Osteocyte (in vitro differentiated cells): ENCODE measurements around the gene CDV3. TPM values are rescaled to one million over a fixed set of nuclear protein-coding genes. Genes with fewer than 3 reads are reported as not detected.
A peak's percentile ranks its signal among the peaks of the same experiment; 100 is the strongest.
"Not testable (repeated sequence)": the region's sequence is repeated elsewhere in the genome, so short reads cannot be mapped to it uniquely, and the experiment has no call there.

Source experiments
- DNase-seq: peaks from one replicate; pipeline ENCODE4 v3.0.0; 2021; ENCODE audit warnings: mixed read lengths; ENCODE audit not compliant: unreplicated experiment; ENCODE audit errors: extremely low spot score
- H3K27ac Mint-ChIP-seq: one replicate; pipeline ENCODE4 v1.8.0; 2021; ENCODE audit warnings: mild to moderate bottlenecking, mixed read lengths; ENCODE audit not compliant: unreplicated experiment
- H3K27me3 Mint-ChIP-seq: one replicate; pipeline ENCODE4 v1.8.0; 2021; ENCODE audit warnings: mixed read lengths; ENCODE audit not compliant: unreplicated experiment
- H3K36me3 Mint-ChIP-seq: one replicate; pipeline ENCODE4 v1.8.0; 2021; ENCODE audit warnings: mixed read lengths; ENCODE audit not compliant: unreplicated experiment
- H3K4me1 Mint-ChIP-seq: one replicate; pipeline ENCODE4 v1.8.0; 2021; ENCODE audit warnings: mixed read lengths; ENCODE audit not compliant: unreplicated experiment
- H3K4me3 Mint-ChIP-seq: one replicate; pipeline ENCODE4 v1.8.0; 2021; ENCODE audit warnings: mild to moderate bottlenecking, moderate library complexity, mixed read lengths; ENCODE audit not compliant: unreplicated experiment
- H3K9me3 Mint-ChIP-seq: one replicate; pipeline ENCODE4 v1.8.0; 2021; ENCODE audit warnings: mixed read lengths; ENCODE audit not compliant: unreplicated experiment
- total RNA-seq: library from RNA; stranded (reverse); gene quantifications from 2 replicates; pipeline ENCODE4 v1.2.1, GENCODE V29; 2021
- TF ChIP-seq, protein P1 (sequence below): fragments of 200-600 bp; sonication (generic); IDR thresholded peaks from 2 replicates; pipeline ENCODE4 v1.5.0; 2021; ENCODE audit warnings: antibody characterized with exemption, mild to moderate bottlenecking, moderate library complexity

The CDV3 gene
- total RNA-seq, 1 donor from 2014 or later: 183 TPM

DNA sequence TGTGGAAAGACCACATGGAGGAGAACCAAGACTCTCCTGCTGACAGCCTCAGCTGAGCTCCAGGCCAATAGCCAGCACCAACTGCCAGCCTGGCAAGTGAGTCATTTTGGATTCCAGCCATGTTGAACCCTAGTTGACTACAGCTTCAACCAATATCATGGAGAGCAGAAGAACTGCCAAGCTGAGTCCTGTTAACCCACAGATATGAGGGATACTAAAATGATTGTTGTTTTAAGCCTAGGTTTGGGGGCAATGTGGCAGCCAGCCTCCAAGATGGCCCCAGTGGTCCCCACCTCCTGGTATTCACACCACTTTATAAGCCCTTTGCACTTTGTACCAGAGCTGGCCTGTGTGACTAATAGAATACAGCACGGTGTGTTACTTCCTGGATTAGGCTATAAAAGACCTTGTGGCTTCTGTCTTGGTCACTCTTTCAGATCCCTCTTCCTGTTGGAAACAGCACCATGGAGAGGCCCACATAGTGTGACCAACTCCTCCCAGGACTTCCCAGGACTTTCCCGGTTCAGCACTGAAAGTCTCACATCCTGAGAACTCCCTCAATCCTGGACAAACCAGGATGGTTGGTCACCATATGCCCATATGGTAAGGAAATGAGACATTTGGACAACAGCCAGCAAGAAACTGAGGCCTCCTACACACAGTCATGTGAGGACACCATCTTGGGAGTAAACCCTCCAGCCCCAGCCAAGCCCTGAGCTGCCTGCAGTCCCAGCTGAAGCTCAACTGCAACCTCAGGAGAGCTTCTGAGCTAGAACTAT lies 32.4 kb upstream of the CDV3 start:
- Mint-ChIP-seq H3K9me3 (no peaks in the 10 kb centered on the region), H3K36me3 (no peaks in the 10 kb centered on the region), H3K4me3 (no peak overlapping the region), H3K4me1 (peaks cover 11% of the 10 kb centered on the region), H3K27me3 (no peaks in the 10 kb centered on the region), H3K27ac (no peak overlapping the region)
- TF ChIP-seq, protein P1, sequence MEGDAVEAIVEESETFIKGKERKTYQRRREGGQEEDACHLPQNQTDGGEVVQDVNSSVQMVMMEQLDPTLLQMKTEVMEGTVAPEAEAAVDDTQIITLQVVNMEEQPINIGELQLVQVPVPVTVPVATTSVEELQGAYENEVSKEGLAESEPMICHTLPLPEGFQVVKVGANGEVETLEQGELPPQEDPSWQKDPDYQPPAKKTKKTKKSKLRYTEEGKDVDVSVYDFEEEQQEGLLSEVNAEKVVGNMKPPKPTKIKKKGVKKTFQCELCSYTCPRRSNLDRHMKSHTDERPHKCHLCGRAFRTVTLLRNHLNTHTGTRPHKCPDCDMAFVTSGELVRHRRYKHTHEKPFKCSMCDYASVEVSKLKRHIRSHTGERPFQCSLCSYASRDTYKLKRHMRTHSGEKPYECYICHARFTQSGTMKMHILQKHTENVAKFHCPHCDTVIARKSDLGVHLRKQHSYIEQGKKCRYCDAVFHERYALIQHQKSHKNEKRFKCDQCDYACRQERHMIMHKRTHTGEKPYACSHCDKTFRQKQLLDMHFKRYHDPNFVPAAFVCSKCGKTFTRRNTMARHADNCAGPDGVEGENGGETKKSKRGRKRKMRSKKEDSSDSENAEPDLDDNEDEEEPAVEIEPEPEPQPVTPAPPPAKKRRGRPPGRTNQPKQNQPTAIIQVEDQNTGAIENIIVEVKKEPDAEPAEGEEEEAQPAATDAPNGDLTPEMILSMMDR: no peak
- no peak for DNase-seq

DNA sequence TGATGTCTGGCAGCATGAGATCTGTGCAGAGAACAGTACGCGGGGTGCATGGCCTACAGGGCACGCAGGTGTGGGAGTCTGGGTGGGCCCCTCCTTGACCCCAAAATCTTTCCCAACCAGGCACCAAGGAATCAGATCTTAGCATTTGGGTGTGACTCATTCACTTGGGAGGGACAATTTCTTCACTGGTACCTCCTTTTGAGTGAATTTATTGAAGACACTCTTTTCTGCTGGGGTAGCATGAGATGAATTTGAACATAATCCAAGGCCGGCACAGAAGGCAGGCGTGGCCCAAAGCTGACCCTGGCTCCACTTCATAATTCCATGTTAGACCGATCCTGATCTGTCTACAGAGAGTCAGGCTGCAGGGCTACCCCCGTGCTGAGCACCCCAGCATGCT lies 30.6 kb upstream of the CDV3 start:
- TF ChIP-seq, protein P1: no peak
- Mint-ChIP-seq H3K27ac (no peak overlapping the region), H3K4me3 (no peak overlapping the region), H3K9me3 (peaks cover 4% of the 10 kb centered on the region), H3K4me1 (peaks cover 12% of the 10 kb centered on the region), H3K27me3 (no peaks in the 10 kb centered on the region), H3K36me3 (no peaks in the 10 kb centered on the region)
- no peak for DNase-seq

- DNase-seq, H3K4me3 Mint-ChIP-seq, H3K36me3 Mint-ChIP-seq, H3K27ac Mint-ChIP-seq, H3K27me3 Mint-ChIP-seq, H3K9me3 Mint-ChIP-seq: not testable (repeated sequence)
- H3K4me1 Mint-ChIP-seq: peaks cover 21% of the 10 kb centered on the region
Measured at GRCh38 chr3:133544983-133545382, 28.5 kb upstream of the CDV3 start.

DNA sequence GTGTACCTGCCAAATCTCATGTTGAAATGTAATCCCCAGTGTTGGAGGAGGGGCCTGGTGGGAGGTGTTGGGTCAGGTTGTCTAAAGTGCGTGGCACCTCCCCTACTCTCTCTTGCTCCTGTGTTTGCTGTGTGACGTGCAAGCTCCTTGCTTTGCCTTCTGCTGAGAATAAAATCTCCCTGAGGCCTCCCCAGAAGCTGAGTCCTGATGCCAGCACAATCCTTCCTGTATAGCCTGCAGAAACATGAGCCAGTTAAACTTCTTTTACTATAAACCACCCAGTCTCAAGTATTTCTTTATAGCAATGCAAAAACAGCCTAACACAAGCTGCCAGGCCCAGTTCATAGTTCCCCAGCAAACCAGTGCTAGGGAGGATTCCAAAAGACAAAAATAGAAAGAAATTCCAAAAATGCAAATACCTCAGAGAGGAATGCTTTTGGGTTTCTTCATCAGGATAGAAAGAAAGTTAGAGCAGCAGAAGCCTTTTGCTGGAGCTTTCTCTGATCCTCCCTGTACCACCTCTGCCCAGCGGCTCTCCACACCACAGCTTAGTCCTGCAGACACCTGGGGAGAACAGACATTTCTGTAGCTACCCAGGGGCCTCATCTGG lies 25.9 kb upstream of the CDV3 start:
- H3K36me3 Mint-ChIP-seq: no peaks in the 10 kb centered on the region
- H3K4me3 Mint-ChIP-seq: no peak overlapping the region
- TF ChIP-seq, protein P1: no peak
- peaks cover 18% of the 10 kb centered on the region for H3K4me1 Mint-ChIP-seq
- peak overlapping the region; percentile 84 for H3K27ac Mint-ChIP-seq
- H3K27me3 Mint-ChIP-seq: no peaks in the 10 kb centered on the region
- H3K9me3 Mint-ChIP-seq: peaks cover 4% of the 10 kb centered on the region
- no peak for DNase-seq

DNA sequence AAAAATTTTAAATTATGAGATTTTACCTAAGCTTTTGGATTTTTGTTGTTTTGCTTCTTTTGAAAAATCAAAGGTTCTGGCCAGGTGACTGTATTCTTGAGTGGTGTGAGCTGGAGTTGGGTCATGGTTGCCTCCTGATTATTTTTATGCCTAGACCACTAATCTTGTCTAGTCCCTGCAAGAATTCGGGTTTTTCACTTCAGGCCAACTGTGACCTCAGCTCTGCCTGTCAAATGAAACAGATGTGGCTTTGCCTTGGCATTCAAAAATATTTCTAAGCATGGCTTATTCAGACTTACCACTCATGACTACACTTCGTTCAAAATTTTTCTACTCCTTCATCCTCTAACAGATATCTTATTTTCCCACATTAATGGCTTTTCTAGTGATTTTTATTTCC lies 25.4 kb upstream of the CDV3 start:
- Mint-ChIP-seq H3K9me3 (peaks cover 4% of the 10 kb centered on the region), H3K27ac (peak overlapping the region; percentile 84), H3K4me1 (peaks cover 18% of the 10 kb centered on the region), H3K4me3 (no peak overlapping the region), H3K36me3 (no peaks in the 10 kb centered on the region), H3K27me3 (no peaks in the 10 kb centered on the region)
- no peak for DNase-seq
- TF ChIP-seq, protein P1: no peak
